Effector memory CD8-positive, alpha-beta T cell (primary cell): Measurements from ENCODE around the gene KRTAP19-2.
"Not testable (repeated sequence)": the region's sequence is repeated elsewhere in the genome, so short reads cannot be mapped to it uniquely, and the experiment has no call there.

ENCODE experiments used
- ATAC-seq: fragments of 150-1000 bp; cut with Tn5 transposase; replicated peaks from 2 replicates; pipeline ENCODE4 v1.10.0; 2021; ENCODE audit warnings: mild to moderate bottlenecking, moderate library complexity
- DNase-seq, 3 experiments: peaks; one replicate each; pipeline ENCODE4 v3.0.0; 2021
- H3K27ac Mint-ChIP-seq, 2 donors: one replicate each; pipeline ENCODE4 v1.8.0; 2022; ENCODE audit warnings: mild to moderate bottlenecking in 2 of 2, mixed read lengths in 2 of 2, moderate library complexity in 2 of 2
- H3K27me3 Mint-ChIP-seq, 2 donors: one replicate each; pipeline ENCODE4 v1.8.0; 2022; ENCODE audit warnings: mixed read lengths in 2 of 2
- H3K36me3 Mint-ChIP-seq: one replicate; pipeline ENCODE4 v1.8.0; 2022; ENCODE audit warnings: mild to moderate bottlenecking, moderate library complexity, mixed read lengths; ENCODE audit not compliant: insufficient read depth
- H3K4me1 Mint-ChIP-seq, 2 donors: one replicate each; pipeline ENCODE4 v1.8.0; 2022; ENCODE audit warnings: low read depth in 2 of 2, mixed read lengths in 2 of 2
- H3K4me3 Mint-ChIP-seq, 2 donors: one replicate each; pipeline ENCODE4 v1.8.0; 2022; ENCODE audit warnings: mild to moderate bottlenecking in 2 of 2, mixed read lengths in 2 of 2, moderate library complexity in 2 of 2
- H3K9me3 Mint-ChIP-seq, 2 donors: one replicate each; pipeline ENCODE4 v1.8.0; 2022; ENCODE audit warnings: mixed read lengths in 2 of 2
- total RNA-seq, 9 experiments: gene quantifications; one replicate each; lab custom pipeline; 2026; lab: John Stamatoyannopoulos, UW

Gene KRTAP19-2
- total RNA-seq = 0 reads per million in 9 experiments

- H3K27me3 Mint-ChIP-seq = no peaks in the 10 kb centered on the region
- no peak for DNase-seq
- H3K4me3 Mint-ChIP-seq = no peak within 1 kb of the TSS
- no peak within 1 kb of the TSS for H3K27ac Mint-ChIP-seq
- no peaks in the 10 kb centered on the region for H3K36me3 Mint-ChIP-seq
- no peak for ATAC-seq
- peaks cover 0 to 6% of the 10 kb centered on the region in 2 donors for H3K9me3 Mint-ChIP-seq
- no peaks in the 10 kb centered on the region for H3K4me1 Mint-ChIP-seq
Observed at GRCh38 chr21:30487336-30487735, at the start of gene KRTAP19-2. TSS of gene KRTAP19-2 (minus strand) at chr21:30487436. CDS start at chr21:30487348, 88 bp downstream.

- H3K27me3 Mint-ChIP-seq = no peaks in the 10 kb centered on the region
- no peaks in the 10 kb centered on the region for H3K4me1 Mint-ChIP-seq
- ATAC-seq (no peak), DNase-seq (no peak)
- no peaks in the 10 kb centered on the region for H3K36me3 Mint-ChIP-seq
- no peak overlapping the region for H3K27ac Mint-ChIP-seq
- H3K4me3 Mint-ChIP-seq = no peak overlapping the region
- peaks cover 0 to 3% of the 10 kb centered on the region in 2 donors for H3K9me3 Mint-ChIP-seq
Observed at GRCh38 chr21:30518876-30519275, 31.6 kb upstream of the KRTAP19-2 start.

GRCh38 chr21:30515681-30516080 is 28.4 kb upstream of the KRTAP19-2 start:
- no peaks in the 10 kb centered on the region for H3K27me3 Mint-ChIP-seq
- H3K36me3 Mint-ChIP-seq = no peaks in the 10 kb centered on the region
- peaks cover 0 to 3% of the 10 kb centered on the region in 2 donors for H3K9me3 Mint-ChIP-seq
- DNase-seq (no peak), ATAC-seq (no peak)
- H3K4me1 Mint-ChIP-seq = no peaks in the 10 kb centered on the region
- no peak overlapping the region for H3K4me3 Mint-ChIP-seq
- no peak overlapping the region for H3K27ac Mint-ChIP-seq

GRCh38 chr21:30505621-30506205 is 18.5 kb upstream of the KRTAP19-2 start:
- H3K36me3 Mint-ChIP-seq, ATAC-seq, H3K27ac Mint-ChIP-seq, H3K4me3 Mint-ChIP-seq, H3K9me3 Mint-ChIP-seq, DNase-seq, H3K4me1 Mint-ChIP-seq, H3K27me3 Mint-ChIP-seq: not testable (repeated sequence)

GRCh38 chr21:30502041-30502440 is 14.8 kb upstream of the KRTAP19-2 start, which contains the start of gene KRTAP19-5:
TSS of gene KRTAP19-5 (minus strand) at chr21:30502141. CDS start at chr21:30502090, 51 bp downstream.
- Mint-ChIP-seq H3K4me3 (no peak within 1 kb of the TSS), H3K27me3 (no peaks in the 10 kb centered on the region), H3K9me3 (peaks cover 0 to 4% of the 10 kb centered on the region in 2 donors), H3K27ac (no peak within 1 kb of the TSS), H3K4me1 (no peaks in the 10 kb centered on the region), H3K36me3 (no peaks in the 10 kb centered on the region)
- no peak for ATAC-seq
- DNase-seq = no peak

GRCh38 chr21:30497065-30497464 is 9.8 kb upstream of the KRTAP19-2 start, which contains the start of gene KRTAP19-4:
TSS of gene KRTAP19-4 (minus strand) at chr21:30497165. CDS start at chr21:30497110, 55 bp downstream.
- no peaks in the 10 kb centered on the region for H3K27me3 Mint-ChIP-seq
- DNase-seq (no peak), ATAC-seq (no peak)

GRCh38 chr21:30491963-30492428 is 4.8 kb upstream of the KRTAP19-2 start, which contains the start of gene KRTAP19-3:
TSS of gene KRTAP19-3 (minus strand) at chr21:30492013. CDS start at chr21:30491957, 56 bp downstream.
- Mint-ChIP-seq H3K27ac (no peak within 1 kb of the TSS), H3K36me3 (no peaks in the 10 kb centered on the region), H3K4me3 (no peak within 1 kb of the TSS), H3K27me3 (no peaks in the 10 kb centered on the region), H3K9me3 (peaks cover 0 to 5% of the 10 kb centered on the region in 2 donors), H3K4me1 (no peaks in the 10 kb centered on the region)
- DNase-seq (no peak), ATAC-seq (no peak)

More at GRCh38 chr21:30497065-30497464, 9.8 kb upstream of the KRTAP19-2 start, which contains the start of gene KRTAP19-4:
- no peaks in the 10 kb centered on the region for H3K4me1 Mint-ChIP-seq
- no peak within 1 kb of the TSS for H3K4me3 Mint-ChIP-seq
- no peaks in the 10 kb centered on the region for H3K9me3 Mint-ChIP-seq
- H3K36me3 Mint-ChIP-seq = no peaks in the 10 kb centered on the region
- H3K27ac Mint-ChIP-seq = no peak within 1 kb of the TSS

- H3K9me3 Mint-ChIP-seq = peaks cover 0 to 5% of the 10 kb centered on the region in 2 donors
- H3K27ac Mint-ChIP-seq = no peak overlapping the region
- no peaks in the 10 kb centered on the region for H3K36me3 Mint-ChIP-seq
- DNase-seq (no peak), ATAC-seq (no peak)
- no peaks in the 10 kb centered on the region for H3K27me3 Mint-ChIP-seq
- H3K4me3 Mint-ChIP-seq = no peak overlapping the region
- no peaks in the 10 kb centered on the region for H3K4me1 Mint-ChIP-seq
Observed at GRCh38 chr21:30486180-30486579, 1.1 kb downstream of the KRTAP19-2 start.

GRCh38 chr21:30482130-30482529 is 5.1 kb downstream of the KRTAP19-2 start:
- Mint-ChIP-seq H3K27ac (no peak overlapping the region), H3K27me3 (no peaks in the 10 kb centered on the region), H3K4me3 (no peak overlapping the region), H3K36me3 (no peaks in the 10 kb centered on the region), H3K9me3 (peaks cover 0 to 3% of the 10 kb centered on the region in 2 donors), H3K4me1 (no peaks in the 10 kb centered on the region)
- ATAC-seq = no peak
- DNase-seq = no peak

- no peaks in the 10 kb centered on the region for H3K36me3 Mint-ChIP-seq
- H3K4me1 Mint-ChIP-seq = no peaks in the 10 kb centered on the region
- H3K27ac Mint-ChIP-seq = no peak within 1 kb of the TSS
- no peaks in the 10 kb centered on the region for H3K9me3 Mint-ChIP-seq
- no peak within 1 kb of the TSS for H3K4me3 Mint-ChIP-seq
- ATAC-seq = no peak
- no peak for DNase-seq
- no peaks in the 10 kb centered on the region for H3K27me3 Mint-ChIP-seq
Observed at GRCh38 chr21:30480145-30480544, 7.1 kb downstream of the KRTAP19-2 start, which contains the start of gene KRTAP19-1. TSS of gene KRTAP19-1 (minus strand) at chr21:30480367. CDS start at chr21:30480317, 50 bp downstream.

- no peak overlapping the region for H3K27ac Mint-ChIP-seq
Observed at GRCh38 chr21:30479259-30479658, 8.0 kb downstream of the KRTAP19-2 start.

GRCh38 chr21:30478004-30478403 is 9.2 kb downstream of the KRTAP19-2 start:
- ATAC-seq = no peak
- H3K9me3 Mint-ChIP-seq = peaks cover 0 to 2% of the 10 kb centered on the region in 2 donors
- H3K27me3 Mint-ChIP-seq = no peaks in the 10 kb centered on the region
- no peak overlapping the region for H3K27ac Mint-ChIP-seq
- H3K36me3 Mint-ChIP-seq = no peaks in the 10 kb centered on the region
- DNase-seq = no peak
- H3K4me3 Mint-ChIP-seq = no peak overlapping the region
- no peaks in the 10 kb centered on the region for H3K4me1 Mint-ChIP-seq

More at GRCh38 chr21:30479259-30479658, 8.0 kb downstream of the KRTAP19-2 start:
- Mint-ChIP-seq H3K36me3 (no peaks in the 10 kb centered on the region), H3K4me3 (no peak overlapping the region), H3K4me1 (no peaks in the 10 kb centered on the region), H3K27me3 (no peaks in the 10 kb centered on the region), H3K9me3 (no peaks in the 10 kb centered on the region)
- ATAC-seq (no peak), DNase-seq (no peak)

GRCh38 chr21:30468900-30469714 is 18.1 kb downstream of the KRTAP19-2 start:
- H3K27me3 Mint-ChIP-seq = no peaks in the 10 kb centered on the region
- no peak for DNase-seq
- H3K27ac Mint-ChIP-seq = no peak overlapping the region
- no peak overlapping the region for H3K4me3 Mint-ChIP-seq
- peaks cover 3 to 8% of the 10 kb centered on the region in 2 donors for H3K9me3 Mint-ChIP-seq
- H3K36me3 Mint-ChIP-seq = no peaks in the 10 kb centered on the region
- no peak for ATAC-seq
- no peaks in the 10 kb centered on the region for H3K4me1 Mint-ChIP-seq
